Activated B cell treated with CpG ODN at 0.5 μM for 24 hours (primary cell): ENCODE results near the gene AGBL1. TPM values are rescaled to one million over a fixed set of nuclear protein-coding genes. Genes with fewer than 3 reads are reported as not detected.

Source experiments
- ATAC-seq: fragments of 200-7000 bp; cut with Tn5 transposase; one replicate; pipeline ENCODE4 v1.10.0; 2021; ENCODE audit warnings: low read depth, mild to moderate bottlenecking, moderate library complexity
- CTCF ChIA-PET: fragments of 350-600 bp; sonication (Branson Sonifier 250); formaldehyde crosslinking; loops from one replicate; lab custom pipeline; 2021; ENCODE audit warnings: antibody characterized with exemption; lab: Charles Lee
- POLR2A ChIA-PET: fragments of 350-600 bp; sonication (Branson Sonifier 250); formaldehyde crosslinking; loops from one replicate; lab custom pipeline; 2021; ENCODE audit warnings: antibody characterized with exemption; lab: Charles Lee
- DNase-seq: peaks from one replicate; pipeline ENCODE4 v3.0.0; 2022
- H3K27ac Mint-ChIP-seq: one replicate; pipeline ENCODE4 v1.8.0; 2020; ENCODE audit warnings: mixed read lengths
- H3K27me3 Mint-ChIP-seq: one replicate; pipeline ENCODE4 v1.8.0; 2021; ENCODE audit warnings: mixed read lengths
- H3K36me3 Mint-ChIP-seq: one replicate; pipeline ENCODE4 v1.8.0; 2021; ENCODE audit warnings: low read depth, mixed read lengths
- H3K4me1 Mint-ChIP-seq: one replicate; pipeline ENCODE4 v1.8.0; 2021; ENCODE audit warnings: mixed read lengths
- H3K4me3 Mint-ChIP-seq: one replicate; pipeline ENCODE4 v1.8.0; 2020; ENCODE audit warnings: mild to moderate bottlenecking, mixed read lengths
- H3K9me3 Mint-ChIP-seq: one replicate; pipeline ENCODE4 v1.8.0; 2020; ENCODE audit warnings: mixed read lengths
- intact Hi-C: fragments of 100-400 bp; cut with micrococcal nuclease; formaldehyde crosslinking; loops from one replicate; pipeline ENCODE4 v1.15.1; 2024
- total RNA-seq: library from RNA; stranded (reverse); gene quantifications from 2 replicates; pipeline ENCODE4 v1.2.3, GENCODE V29; 2022
- TF ChIP-seq, protein P1 (sequence below): fragments of 200-600 bp; IDR thresholded peaks from one replicate; pipeline ENCODE4 v1.8.0; 2022; ENCODE audit warnings: antibody characterized with exemption, mild to moderate bottlenecking

The AGBL1 gene
- total RNA-seq, 1 donor from 2014 or later = not detected

- intact Hi-C loops = no loop called here
- Mint-ChIP-seq H3K27ac (no peak overlapping the region), H3K36me3 (no peaks in the 10 kb centered on the region), H3K27me3 (no peaks in the 10 kb centered on the region), H3K4me1 (no peaks in the 10 kb centered on the region), H3K9me3 (no peaks in the 10 kb centered on the region), H3K4me3 (no peak overlapping the region)
- DNase-seq (no peak), ATAC-seq (no peak)
- TF ChIP-seq, protein P1, sequence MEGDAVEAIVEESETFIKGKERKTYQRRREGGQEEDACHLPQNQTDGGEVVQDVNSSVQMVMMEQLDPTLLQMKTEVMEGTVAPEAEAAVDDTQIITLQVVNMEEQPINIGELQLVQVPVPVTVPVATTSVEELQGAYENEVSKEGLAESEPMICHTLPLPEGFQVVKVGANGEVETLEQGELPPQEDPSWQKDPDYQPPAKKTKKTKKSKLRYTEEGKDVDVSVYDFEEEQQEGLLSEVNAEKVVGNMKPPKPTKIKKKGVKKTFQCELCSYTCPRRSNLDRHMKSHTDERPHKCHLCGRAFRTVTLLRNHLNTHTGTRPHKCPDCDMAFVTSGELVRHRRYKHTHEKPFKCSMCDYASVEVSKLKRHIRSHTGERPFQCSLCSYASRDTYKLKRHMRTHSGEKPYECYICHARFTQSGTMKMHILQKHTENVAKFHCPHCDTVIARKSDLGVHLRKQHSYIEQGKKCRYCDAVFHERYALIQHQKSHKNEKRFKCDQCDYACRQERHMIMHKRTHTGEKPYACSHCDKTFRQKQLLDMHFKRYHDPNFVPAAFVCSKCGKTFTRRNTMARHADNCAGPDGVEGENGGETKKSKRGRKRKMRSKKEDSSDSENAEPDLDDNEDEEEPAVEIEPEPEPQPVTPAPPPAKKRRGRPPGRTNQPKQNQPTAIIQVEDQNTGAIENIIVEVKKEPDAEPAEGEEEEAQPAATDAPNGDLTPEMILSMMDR = no peak
- ChIA-PET POLR2A (no interaction called here), CTCF (no interaction called here)
These were observed 402.0 kb downstream of the AGBL1 start for GRCh38 chr15:86481720-86482119.

GRCh38 chr15:86483936-86484335, 404.3 kb downstream of the AGBL1 start:
- no peak for ATAC-seq
- Mint-ChIP-seq H3K9me3 (no peaks in the 10 kb centered on the region), H3K4me3 (no peak overlapping the region), H3K27ac (no peak overlapping the region), H3K4me1 (no peaks in the 10 kb centered on the region), H3K27me3 (no peaks in the 10 kb centered on the region), H3K36me3 (no peaks in the 10 kb centered on the region)
- TF ChIP-seq, protein P1 = no peak
- ChIA-PET CTCF (no interaction called here), POLR2A (no interaction called here)
- DNase-seq = no peak
- intact Hi-C loops = no loop called here

- POLR2A ChIA-PET = no interaction called here
- TF ChIP-seq, protein P1 = no peak
- Mint-ChIP-seq H3K9me3 (peaks cover 3% of the 10 kb centered on the region), H3K27me3 (no peaks in the 10 kb centered on the region), H3K4me1 (no peaks in the 10 kb centered on the region), H3K36me3 (no peaks in the 10 kb centered on the region), H3K27ac (no peak overlapping the region), H3K4me3 (no peak overlapping the region)
- CTCF ChIA-PET = no interaction called here
- intact Hi-C loops = no loop called here
- no peak for ATAC-seq
- no peak for DNase-seq
These were observed 408.4 kb downstream of the AGBL1 start for GRCh38 chr15:86488046-86488445.

GRCh38 chr15:86489981-86490380, 410.3 kb downstream of the AGBL1 start:
- DNase-seq (no peak), ATAC-seq (no peak)
- TF ChIP-seq, protein P1 = no peak
- peaks cover 7% of the 10 kb centered on the region for H3K9me3 Mint-ChIP-seq
- intact Hi-C loops = no loop called here
- no peaks in the 10 kb centered on the region for H3K4me1 Mint-ChIP-seq
- ChIA-PET POLR2A (no interaction called here), CTCF (no interaction called here)
- H3K27me3 Mint-ChIP-seq = no peaks in the 10 kb centered on the region
- no peak overlapping the region for H3K4me3 Mint-ChIP-seq
- no peak overlapping the region for H3K27ac Mint-ChIP-seq
- no peaks in the 10 kb centered on the region for H3K36me3 Mint-ChIP-seq

DNA sequence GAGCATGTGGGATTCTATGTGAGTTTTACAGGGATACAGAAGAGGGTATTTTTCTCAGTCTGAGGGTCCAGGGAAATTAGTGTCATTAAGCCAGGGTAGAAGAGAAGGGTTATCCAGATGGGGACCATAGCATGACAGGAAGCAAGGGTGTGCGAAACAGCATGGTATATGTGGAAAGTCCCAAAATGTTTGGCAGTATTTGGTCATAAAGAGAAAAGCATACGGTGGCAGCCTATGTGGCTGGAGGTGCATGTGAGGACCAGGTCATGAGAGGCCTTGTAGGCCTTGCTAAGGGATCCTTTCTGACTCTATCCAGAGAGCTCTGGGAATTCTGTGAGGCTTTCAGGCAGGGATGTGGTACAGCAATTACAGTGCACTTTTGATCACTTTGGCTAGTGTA, 411.4 kb downstream of the AGBL1 start:
- DNase-seq (no peak), ATAC-seq (no peak)
- intact Hi-C loops = no loop called here
- Mint-ChIP-seq H3K36me3 (no peaks in the 10 kb centered on the region), H3K27ac (no peak overlapping the region), H3K4me3 (no peak overlapping the region), H3K9me3 (peaks cover 7% of the 10 kb centered on the region), H3K27me3 (no peaks in the 10 kb centered on the region), H3K4me1 (no peaks in the 10 kb centered on the region)
- ChIA-PET CTCF (no interaction called here), POLR2A (no interaction called here)
- TF ChIP-seq, protein P1 = no peak
